GM19463 (cell line): Measurements from ENCODE around the gene NACC2.
"Not testable (repeated sequence)": the region's sequence is repeated elsewhere in the genome, so short reads cannot be mapped to it uniquely, and the experiment has no call there.

ENCODE experiments used
- ATAC-seq: cut with Tn5 transposase; IDR thresholded peaks from one replicate; pipeline ENCODE4 v1.9.1; 2021; ENCODE audit warnings: mild to moderate bottlenecking, moderate library complexity; ENCODE audit not compliant: unreplicated experiment

The NACC2 gene

DNA sequence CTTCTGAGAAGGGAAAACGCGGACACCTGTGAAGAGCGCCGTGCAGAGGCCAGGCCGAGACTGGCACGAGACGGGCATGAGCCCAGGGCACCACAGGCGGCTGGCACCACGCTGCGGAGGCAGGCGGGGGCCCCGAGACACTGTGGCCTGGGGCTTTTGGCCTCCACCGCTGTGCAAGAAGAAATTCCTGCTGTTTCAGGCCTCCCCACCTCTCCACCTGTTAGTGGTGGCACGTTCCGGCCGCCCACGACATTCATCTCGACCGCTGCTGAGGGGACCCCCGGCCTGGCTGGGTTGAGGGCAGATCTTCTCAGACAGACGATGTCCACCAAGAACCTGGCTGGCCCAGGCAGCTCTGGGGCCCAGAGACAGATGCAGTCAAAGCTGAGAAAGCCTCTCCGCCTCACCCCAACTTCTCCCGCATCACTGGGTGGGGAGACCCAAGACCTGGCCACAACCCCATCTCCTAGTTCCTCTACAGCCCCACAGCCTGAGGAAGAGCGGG is 11.5 kb downstream of the NACC2 start:
- ATAC-seq: no peak

DNA sequence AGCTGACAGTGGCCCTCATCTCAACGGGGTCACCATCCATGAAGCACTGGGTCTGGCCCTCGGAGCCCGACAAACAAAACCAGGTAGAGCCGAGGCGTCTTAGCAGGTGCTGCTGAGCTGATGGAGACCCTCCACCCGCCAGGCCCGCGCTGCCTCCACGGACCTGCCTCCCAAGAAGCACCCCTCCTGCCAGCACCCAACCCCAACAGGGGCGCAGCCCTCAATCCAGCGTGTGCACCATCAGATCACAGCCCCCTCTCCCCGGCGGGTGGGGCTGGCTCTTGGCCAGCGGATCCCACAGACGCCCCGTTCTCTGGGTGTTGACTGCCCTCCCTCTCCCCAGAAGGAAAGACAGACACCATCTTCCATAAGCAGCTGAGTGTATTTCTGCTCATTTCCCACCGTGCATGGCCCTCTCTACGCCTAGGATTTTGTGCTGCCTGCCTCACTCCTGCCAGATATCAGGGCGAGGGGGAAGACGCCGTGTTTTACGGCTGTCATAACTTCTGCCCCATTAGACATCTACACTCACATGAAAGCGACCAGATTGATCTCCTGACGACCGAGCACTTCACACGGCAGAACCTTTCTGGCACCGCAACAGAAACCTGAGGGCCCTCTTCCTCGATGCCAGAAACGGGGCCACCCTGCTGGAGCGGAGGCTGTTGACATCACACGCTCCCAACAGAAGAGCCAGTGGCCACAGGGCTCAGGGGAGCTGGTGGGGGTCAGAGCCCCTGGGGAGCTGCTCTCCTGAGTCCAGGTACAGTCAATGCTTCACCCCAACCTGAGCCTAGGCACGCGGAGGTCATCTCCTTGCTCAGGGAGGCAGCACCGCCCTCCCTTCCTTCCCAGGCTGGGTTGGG is 12.4 kb downstream of the NACC2 start:
- no peak for ATAC-seq

DNA sequence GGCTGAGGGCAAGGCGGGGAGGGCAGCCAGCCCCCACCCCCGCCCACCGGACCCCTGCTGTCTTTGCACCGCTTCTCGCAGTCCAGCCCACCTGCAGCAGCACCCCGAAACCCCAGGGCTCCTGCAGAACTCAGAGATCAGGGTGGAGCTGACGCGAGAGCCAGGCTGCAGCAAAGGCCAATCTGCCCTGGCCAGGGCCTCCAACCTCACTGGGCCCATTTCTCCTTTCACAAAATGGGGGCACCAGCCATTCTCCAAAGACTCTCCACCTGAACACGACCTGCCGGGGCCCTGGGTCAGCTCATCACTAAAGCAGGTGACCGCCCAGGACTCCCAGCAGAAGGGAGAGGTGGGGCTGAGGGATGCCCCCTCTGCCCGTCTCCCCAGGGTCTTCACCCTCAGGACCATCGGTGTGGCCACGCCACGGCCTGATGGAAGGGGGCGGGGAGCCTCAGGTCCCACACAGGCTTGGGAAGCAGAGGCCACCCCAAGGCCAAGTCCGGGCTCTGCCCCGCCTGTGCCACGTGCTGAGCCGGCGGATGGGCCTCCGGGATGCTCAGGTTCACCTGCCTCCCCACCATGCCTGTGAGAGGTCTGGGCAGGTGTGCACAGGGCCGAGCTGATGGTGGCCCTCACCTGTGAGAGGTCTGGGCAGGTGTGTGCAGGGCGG is 13.1 kb downstream of the NACC2 start:
- no peak for ATAC-seq

DNA sequence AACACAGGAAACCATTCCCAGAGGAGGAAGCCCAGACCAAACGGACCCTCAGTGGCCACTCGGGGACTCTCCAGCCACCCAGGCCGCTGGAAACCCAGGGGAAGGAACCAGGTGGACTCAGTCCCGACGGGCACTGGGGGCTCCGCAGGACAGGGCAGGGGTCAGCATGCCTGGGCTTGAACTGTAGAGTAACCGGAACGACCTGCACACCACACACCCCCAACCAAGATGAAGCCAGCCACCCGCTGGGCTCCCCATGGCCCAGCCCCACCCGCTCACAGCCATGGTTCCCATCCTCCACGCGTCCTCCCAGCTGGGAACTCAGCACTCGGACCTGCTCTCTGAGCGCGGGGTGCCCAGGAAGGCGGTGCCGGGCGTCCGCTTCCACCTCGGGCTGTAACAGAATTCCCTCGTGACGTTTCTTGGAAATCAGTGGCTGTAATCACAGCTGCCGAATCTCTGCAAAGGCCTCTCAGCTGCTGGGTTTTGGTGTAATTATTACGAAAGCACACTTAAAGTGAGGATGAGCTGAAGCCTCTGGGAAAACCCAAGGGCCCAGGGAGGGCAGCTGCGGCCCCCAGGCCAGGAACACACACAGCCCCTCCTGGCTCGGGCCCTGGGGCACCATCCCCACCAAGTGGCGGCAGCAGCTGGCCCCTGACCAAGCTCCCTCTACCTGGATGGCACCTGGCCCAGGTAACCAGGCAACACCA is 13.8 kb downstream of the NACC2 start:
- no peak for ATAC-seq

DNA sequence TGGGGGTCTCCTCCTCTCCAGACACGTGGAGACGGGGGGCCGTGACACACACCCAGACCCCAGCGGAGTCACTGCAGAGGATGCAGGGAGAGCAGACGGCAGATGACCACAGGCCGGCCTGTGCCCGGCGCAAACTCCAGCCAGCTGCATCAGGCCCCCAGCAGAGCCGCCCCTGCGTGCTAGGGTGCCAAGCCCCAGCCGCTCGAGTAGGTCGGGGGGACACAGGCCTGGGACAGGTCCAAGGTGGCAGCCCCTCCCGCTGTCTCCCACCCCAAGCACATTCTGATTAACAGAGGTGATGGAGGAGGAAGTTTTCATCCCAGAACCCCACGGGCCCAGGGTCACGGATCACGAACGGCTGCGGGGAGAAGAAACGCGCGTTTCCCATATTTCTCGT is 14.4 kb downstream of the NACC2 start:
- ATAC-seq: no peak

DNA sequence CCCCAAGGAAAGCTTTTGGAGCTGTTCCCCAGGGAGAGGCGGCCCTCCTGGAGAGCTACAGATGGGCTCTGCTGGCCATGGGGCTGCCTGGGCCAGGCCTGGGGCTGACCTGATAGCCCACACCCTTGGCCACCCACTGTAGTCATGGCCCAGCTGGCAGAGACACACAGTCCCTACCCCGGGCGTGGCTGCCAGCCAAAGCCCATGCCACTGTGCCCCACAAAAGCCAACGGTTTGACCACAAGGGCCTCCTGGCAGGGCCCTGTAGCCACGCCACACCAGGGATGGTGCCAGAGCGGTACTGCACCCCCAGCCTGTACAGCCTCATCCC is 15.2 kb downstream of the NACC2 start:
- ATAC-seq: no peak

DNA sequence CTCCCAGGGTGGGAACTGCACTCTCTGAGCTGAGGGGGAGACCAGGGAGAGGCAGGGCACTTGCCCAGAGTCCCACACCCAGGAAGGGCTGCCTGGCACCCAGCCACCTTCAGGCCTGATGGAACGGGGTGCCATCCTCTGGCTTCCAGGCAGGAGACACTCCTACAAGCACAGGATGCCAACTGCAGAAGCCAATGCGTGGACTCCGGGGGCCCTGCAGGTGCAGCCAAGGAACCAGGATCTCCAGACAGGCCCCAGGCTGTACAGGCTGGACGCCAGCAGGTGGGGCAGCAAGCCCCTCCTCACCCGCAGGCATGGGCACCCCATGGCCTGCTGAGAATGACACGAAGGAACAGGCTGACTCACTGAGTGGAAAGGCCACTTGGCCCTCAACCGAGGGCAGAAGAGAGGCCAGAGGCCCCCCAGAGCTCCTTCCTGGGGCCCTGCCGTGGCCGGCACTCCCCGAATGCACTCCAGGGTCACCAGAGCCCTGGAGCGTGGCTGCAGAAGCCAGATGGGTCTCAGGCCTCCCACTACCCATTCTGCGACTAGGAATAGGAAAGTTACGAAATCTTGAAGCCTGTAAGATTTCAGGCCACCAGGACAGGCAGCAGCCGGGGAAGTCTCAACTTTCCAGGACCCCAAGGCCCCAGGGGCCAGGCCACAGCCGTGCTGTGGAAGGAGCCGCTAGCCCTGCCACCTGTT is 15.7 kb downstream of the NACC2 start:
- no peak for ATAC-seq

DNA sequence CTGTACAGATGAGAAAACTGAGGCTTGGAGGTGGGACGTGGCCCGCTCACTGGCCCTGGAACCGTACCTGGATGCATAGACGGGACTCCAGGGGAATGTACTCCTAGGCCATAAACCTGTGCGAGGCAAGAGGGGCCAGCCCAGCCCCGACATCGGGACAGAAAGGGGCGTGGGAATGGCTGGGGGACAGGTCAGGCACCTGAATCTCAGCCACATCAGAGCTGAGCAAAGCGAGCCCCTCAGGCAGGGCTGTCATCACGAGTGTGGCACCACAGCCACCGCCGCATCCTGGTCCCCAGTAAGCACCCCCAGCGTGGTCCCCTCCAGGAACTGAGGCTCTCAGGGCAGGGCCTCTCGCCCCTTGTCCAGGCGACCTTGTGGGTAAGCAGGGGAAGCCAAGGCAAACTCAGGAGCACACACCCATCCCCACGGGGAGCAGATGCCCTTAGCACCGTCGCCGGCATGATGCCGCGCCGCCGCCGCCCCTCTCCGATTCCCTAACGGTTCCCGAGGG is 16.5 kb downstream of the NACC2 start:
- no peak for ATAC-seq

DNA sequence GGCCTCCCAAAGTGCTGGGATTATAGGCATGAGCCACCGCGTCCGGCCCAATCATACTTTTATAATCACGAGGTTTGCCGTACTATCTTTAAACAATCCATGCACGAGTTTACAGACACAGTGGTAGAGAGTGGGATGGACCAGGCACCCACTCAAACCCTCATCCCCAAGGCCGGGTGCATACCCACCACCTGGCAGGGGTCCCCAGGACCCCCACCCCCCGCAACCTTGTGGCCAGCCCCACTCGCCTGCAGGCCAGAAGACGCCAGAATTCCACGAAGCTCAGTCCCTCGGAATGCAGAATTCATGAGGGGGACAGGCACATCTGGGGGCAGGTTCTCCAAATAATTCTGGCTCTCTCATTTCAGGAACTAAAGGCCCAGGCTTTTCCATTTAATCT is 17.1 kb downstream of the NACC2 start:
- ATAC-seq: no peak

DNA sequence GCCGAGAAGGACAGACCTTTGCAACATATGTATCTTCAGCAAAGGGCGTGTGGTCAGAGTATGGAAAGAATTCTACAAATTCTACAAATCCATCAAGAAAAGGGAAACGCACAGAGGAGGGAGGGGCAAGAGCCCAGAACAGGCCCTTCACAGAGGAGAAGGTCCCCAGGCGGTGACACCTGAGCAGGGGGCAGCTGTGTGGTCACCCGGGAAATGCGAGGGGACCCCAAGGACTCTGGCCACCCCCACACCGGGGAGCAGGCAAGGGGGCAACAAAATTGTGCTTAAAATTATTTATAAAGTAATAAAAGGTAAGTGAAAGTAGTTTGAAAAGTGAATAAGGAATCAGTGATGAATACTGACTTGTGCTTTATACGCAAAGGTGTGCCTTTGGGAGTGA is 17.6 kb downstream of the NACC2 start:
- no peak for ATAC-seq

DNA sequence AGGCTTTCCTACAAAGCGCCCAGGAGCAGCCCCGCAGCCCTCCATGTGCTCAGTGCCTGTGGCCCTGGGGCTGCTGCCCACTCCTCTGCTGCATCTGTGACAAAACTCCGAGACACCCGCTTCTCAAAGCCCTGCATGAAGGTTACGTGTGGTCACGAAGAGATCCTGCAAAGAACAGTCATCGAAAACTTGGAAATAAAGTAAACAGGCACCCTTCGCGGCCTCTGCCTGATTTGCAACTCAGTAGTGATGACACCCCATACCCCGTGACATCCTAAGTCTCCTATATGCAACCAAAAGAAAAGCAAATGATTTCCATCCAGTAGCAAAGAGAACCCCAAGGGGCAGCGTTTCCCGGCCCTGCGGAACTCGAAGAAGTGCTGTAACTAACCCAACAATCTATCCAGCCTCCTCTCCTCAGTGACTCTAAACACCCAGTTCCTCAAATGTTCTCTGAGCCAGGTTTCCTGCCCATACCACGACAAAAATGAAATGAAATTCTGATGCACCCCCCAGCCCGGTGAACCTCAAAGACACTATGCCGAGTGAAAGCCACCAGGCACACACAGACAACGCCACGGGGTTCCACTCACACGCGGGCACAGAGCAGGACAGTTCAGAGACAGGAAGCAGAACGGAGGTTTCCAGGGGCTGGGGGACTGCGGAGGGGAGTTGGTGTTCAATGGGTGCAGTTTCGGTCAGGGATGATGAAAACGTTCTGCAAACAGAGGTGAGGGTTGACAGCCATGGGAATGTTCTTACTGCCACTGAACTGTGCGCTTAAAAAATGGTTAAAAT is 19.0 kb downstream of the NACC2 start:
- no peak for ATAC-seq

DNA sequence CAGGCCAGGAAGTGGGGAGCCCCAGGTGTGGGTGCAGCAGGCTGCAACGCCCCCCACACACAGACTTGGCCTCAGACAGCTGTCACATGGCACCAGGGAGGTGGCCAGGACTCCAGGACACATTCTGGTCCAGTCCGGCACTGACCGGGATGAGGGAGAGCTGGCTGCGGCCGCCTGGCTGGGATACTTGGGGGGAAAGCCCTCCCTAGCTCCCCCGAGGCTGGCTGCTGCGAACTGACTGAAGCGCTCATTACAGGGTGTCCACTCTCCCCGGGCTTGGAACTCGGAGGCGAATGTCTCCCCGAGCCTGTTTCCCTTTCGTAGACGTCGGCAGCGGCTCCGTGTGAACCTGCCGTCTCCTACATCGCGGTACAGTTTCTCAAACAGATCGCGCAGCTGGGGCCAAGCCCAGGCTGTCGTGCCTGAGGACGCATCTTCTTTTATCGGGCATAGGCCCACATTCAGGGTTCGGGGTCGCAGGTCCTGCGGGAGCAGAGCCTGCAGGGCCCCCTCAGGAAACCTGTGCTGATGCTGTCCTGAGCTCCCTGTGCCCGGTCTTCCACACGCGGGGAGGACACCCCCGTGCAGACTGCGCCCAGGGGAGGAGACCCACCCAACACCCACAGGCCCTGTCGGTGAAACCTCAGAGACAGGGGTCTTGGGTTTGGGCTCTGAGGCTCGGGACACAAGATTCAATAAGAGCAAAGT is 19.8 kb downstream of the NACC2 start:
- no peak for ATAC-seq

DNA sequence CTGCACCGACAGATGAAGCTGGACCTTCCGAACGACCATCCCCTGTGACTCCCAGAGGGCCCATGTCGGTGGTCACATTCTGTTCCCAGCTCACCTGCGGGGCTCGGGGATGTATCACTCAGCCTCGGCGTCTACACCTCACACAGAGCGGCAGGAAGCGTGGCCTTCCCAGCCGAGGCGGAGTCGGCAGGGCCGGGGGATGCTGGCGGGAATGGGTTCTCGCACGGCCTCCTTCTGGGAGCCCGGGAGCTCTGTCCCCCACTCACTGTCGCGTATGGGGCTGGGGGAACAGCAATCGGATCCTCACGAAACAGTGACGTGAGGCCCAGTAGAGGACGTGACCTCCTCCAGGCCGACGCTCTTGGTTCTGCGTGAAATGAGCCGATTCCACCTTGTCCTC is 20.4 kb downstream of the NACC2 start:
- no peak for ATAC-seq

DNA sequence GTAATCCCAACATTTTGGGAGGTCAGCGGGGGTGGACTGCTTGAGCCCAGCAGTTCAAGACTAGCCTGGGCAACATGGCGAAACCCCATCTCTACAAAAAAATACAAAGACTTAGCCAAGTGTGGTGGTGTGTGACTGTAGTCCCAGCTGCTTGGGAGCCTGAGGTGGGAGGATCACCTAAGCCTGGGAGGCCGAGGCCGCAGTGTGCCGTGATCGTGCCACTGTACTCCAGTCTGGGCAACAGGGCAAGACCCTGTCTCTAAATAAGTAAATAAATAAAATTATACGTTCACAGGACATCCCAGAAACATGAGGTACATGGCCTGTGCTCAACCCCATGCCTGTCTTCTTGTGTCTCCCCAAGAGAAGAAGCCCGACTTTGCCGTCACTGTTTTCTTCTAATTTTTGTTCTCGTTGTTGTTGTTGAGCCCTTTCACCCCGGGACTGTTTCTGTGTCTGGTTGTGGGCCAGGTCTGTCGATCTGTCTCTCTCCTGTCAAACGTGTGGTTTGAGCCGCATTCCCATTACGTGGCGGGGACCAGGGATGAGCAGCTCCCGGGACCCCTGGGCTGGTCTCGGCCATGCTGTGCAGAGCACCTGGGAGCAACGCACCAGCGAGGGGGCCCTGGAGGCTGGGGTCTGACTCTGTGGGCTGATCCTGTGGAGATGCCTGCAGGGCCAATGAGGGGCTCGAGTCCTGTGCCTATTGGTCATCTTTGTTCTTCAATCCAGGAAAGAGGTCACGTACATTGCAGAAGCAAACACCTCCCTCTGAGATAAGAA is 32.2 kb downstream of the NACC2 start:
- ATAC-seq: no peak

DNA sequence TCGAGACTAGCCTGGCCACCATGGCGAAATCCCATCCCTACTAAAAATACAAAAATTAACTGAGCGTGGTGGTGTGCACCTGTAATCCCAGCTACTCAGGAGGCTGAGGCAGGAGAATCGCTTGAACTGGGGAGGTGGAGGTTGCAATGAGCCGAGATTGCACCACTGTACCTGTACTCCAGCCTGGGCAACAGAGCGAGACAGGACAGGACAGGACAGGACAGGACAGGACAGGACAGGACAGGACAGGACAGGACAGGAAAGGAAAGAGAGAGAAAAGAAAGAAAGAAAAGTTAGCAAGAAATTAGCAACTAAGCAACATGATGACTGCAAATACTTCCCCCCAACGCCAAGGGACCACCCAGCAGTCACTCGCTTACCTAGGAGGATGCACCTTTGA is 33.2 kb downstream of the NACC2 start:
- not testable (repeated sequence) for ATAC-seq

DNA sequence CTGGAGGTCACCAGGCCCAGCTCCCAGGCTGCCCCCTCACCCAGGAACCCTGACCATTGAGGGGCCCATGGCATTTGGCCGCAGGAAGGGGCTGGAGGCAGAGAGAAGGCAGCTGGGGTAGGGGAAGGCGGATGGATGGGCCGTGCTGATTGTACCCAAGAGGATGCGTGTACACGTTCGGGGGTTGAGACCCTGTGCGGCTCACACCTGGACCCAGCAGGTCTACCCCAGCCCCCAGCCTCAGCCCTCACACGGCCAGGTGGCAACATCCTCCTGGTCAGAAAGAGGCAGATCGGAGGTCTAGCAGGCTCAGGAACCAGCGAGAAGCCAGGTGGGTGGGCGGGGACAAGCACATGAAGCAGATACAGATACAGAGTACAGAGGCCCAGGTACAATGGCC is 33.7 kb downstream of the NACC2 start:
- no peak for ATAC-seq

DNA sequence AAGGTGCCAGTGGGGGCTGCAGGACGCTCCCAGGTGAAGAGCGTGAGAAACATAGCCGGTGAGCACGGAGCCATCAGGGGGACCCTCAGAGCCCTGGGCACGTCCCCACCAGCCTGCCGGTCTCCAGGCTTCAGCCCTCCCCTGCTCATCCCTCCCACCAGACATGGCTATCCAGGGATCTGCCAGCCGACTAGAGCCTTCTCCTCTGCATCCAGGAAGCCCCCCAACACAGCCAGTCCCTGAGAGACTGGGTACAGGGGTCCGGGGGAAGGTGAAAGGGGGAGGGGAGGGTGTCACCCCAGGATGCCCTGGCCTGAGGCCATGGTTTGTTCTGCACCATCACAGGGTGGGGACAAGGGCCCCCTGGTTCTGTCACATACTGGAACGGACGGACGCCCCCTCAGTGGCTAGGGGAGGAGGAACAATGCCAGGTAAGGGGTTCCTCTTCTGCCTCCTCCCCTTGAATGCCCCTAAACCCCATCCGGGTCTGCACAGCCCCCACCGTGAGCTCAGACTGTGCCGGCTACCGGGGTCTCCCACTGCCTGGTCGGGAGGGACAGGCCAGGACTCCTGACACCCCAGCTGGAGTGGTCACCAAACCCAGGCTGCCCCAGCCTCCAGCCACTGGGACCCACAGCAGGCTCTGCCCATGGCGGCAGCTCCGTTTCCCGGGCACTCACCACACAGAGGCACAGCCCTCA is 34.3 kb downstream of the NACC2 start:
- no peak for ATAC-seq
